GM18520 (cell line): ENCODE results near the gene ST6GALNAC6.

ENCODE experiments used
- ATAC-seq: cut with Tn5 transposase; IDR thresholded peaks from one replicate; pipeline ENCODE4 v1.9.1; 2021; ENCODE audit not compliant: unreplicated experiment

ST6GALNAC6 gene, protein sequence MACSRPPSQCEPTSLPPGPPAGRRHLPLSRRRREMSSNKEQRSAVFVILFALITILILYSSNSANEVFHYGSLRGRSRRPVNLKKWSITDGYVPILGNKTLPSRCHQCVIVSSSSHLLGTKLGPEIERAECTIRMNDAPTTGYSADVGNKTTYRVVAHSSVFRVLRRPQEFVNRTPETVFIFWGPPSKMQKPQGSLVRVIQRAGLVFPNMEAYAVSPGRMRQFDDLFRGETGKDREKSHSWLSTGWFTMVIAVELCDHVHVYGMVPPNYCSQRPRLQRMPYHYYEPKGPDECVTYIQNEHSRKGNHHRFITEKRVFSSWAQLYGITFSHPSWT

GRCh38 chr9:127899128-127899943, at the start of gene ST6GALNAC6:
Gene ST6GALNAC6 (minus strand): TSS chr9:127899603. CDS start chr9:127897981, 1,622 bp downstream.
- ATAC-seq: peak; percentile 69

DNA sequence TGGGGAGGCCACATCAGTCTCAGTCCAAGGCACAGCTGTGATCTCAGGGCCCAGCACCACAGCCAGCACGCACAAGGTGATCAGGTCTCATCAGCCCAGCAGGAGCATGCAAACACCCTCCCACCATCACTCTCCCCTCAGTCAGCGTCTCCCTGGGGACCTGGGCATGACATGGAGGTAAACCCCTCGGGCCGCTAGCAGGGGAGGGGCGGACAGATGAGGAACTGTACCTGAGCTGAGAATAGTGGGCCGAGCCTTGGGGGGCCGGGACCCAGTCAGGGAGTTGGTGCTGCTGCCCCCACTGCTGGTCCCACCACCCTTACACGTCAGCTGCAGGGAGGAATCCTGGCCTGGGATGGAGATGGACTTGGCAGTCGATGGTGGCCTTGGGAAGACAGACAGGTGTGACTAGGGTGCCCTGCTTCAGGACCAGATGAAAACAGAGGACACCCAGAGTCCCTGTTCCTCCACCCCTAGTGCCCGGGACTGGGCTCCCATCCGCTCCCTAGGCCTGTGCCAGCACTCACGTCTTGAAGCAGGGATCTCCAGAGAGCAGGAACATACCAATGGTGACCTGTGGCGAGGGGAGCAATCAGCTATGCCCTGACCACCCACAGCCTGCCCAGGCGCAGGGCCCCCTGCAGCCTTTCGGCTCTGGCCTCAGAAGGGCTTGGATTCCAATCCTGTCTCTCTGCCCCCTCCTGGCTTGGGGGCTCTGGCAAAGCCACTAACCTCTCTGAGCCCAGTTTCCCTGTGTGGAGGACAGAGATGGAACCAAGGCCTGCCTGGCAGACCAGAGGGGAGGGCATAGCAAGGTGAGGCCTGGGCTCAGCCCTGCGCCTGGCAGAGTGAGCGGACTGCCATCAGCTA, 48.7 kb upstream of the ST6GALNAC6 start:
- ATAC-seq: no peak

DNA sequence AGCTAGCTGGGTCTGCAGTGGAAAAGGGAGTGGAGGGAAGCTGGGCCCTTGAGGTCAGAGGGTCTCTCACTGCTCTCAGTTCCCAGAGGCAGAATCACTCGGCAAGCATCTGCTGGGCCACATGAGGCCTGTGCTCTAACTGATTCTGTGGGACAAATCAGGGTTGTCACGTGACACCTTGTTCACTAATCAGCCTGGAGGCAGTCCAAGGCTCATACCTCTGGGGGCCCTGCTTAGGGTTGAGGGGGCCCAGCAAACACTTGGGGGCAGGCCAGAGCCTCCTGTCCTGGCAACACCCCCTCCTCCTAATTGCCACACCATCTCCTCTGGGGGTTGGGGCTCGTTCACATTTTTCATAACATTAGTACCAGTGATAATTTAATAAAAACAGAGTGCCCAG, 47.3 kb upstream of the ST6GALNAC6 start:
- no peak for ATAC-seq

DNA sequence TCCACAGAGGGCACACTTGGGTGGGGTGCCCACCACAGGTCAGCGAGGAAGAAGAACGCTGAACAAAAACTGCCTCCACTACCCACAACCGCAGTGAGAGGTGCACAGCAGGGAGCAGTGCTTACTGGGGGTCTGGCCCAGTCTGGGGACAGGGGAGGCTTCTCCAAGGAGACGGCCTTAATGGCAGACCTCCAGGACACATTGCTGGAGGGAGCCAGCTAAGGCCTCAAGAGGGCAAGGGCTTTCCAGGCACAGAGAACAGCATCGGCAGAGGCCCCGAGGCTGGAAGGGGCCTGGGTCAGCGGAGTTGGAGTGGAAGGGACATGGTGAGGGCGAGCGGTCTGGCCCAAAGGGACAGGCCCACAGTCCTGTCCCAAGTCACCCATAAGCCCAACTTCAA, 46.5 kb upstream of the ST6GALNAC6 start:
- ATAC-seq: no peak

DNA sequence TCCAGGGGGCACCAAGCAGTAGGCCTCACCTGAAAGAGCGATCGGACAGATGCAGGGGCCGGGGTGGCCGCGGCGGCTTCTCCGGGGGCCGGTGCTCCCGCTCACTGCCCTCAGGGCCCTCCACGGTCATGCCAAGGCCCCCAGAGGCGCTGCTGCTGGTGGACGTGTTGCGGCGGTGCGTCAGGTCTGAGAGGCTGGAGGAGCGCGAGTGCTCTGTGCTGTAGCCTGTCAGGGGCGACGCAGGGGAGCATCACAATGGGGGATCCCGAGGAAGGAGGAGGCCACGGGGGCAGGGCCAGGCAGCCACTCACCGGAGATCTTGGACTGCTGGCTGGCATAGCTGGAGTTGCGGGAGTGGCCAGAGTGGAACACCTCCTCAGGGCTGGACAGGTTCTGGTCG, 45.9 kb upstream of the ST6GALNAC6 start:
- no peak for ATAC-seq

DNA sequence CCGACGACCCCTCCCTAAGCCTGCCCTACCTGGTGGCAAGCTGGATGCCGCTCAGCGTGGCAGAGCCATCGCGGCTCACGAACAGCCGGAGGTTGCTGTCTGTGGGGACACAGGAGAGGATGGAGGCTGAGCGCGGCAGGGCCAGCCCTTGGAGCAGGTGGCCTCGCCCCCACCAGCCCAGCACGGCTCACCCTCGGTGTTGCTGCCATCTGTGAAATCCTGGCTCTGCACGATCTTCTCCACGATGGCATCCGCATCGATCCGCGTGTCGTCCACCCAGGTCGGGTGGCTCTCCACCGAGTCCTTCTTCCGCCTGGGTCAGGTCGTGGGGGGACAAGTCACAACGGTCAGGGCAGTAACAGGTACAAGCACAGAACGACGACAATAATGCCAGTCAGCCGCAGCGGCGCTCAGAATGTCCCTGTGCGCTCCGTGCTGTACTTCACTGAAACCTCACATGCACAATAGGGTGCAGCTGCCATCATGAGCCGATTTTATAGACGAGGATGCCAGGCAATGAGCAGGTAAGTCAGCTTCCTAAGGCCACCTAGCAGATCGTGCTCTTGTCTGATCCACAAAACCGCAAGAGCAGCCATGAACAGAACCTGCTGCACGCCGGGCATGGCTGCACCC, 45.3 kb upstream of the ST6GALNAC6 start:
- no peak for ATAC-seq

DNA sequence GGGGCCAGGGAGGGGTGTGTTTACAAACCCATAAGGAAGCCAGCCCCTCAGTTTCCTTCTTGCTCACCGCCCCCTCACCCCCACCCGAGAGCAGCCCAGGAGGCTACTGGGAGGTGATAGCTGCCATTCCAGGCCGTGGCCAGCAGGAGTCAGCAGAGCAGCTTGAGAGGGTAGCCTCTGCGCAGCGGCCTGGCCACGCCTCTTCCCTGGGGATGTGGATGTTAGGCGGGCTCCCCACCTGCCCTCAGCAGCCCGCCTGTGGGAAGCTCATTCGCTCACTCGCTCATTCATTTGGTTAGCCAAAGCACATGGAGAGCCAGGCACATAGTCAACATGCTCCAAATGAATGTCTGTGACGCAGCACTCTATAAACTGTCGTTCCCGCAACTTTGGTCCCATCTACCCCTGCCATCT, 44.3 kb upstream of the ST6GALNAC6 start:
- no peak for ATAC-seq

DNA sequence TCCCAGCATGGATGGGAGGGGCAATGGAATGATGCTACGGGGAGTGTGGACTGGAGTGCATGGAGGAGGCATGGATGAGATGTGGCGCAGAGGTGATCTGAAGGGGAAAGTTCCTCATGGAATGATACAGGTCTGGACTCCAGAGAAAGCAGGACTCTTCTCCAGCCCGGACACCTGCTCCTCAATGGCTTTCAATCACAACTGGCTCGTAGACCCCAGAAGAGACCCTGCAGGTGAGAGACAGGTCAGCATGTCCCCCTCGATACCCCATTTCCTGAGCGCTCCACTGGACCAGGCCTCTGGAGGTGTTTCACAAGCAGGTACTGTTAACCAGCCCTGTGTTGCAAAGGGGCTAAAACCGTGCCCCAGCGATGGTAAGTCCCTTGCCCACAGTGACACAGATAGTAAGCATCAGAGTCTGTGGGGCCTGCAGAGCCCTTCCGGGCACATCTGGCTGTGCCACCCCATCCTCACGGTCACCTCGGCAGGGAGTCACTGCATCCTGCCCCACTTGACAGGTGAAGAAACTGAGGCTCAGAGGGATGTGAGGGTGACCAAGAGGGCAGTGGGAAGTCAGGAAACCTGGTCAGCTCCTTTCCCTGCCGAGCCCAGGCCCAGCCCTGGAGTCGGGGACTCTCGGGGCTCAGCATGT, 43.7 kb upstream of the ST6GALNAC6 start:
- no peak for ATAC-seq

- no peak for ATAC-seq
These were observed 43.0 kb upstream of the ST6GALNAC6 start for GRCh38 chr9:127942216-127943010.

GRCh38 chr9:127941961-127942215, 42.5 kb upstream of the ST6GALNAC6 start:
- ATAC-seq: no peak

DNA sequence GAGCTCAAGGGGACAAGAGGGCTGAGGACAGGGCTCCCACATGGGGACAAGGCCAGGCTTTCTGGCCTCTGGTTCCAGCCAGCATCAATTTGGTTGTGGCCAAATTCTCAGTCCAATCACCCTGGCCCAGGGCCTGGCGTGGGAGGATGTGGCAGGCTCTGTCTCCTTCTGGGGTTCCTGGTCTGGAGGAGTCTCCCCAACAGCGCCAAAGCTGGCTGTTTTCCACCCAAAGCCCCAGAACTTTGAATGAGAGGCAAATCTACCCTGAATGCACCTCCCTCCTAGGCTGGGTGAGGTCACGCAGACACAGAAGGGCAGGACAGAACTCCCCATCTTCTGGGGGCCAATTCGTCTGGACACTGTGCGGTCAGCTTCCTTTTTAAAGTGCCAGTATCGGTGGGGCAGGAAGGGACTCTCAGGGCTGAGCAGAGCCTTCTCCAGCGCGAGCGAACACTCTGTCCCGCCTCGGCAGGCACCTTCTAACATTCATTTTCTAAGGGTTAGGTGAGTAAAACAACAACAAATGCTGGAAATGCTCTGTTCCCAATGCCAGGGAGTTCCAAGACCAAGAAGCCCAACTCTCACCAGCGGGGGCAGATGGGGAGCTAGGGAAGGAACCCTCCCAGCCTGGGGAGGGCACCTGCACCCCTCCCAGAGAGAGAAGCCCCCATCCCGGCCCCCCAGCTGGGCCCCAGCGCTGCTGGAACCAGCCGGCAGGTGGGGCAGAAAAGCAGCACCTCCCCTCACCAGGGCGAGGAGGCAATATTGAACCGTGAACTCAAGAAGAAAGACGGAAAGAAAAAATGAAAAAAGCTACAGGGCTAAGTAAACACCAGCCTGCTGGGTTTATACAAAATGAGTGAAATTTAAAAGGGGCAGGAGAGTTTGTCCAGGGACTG, 41.9 kb upstream of the ST6GALNAC6 start:
- no peak for ATAC-seq

DNA sequence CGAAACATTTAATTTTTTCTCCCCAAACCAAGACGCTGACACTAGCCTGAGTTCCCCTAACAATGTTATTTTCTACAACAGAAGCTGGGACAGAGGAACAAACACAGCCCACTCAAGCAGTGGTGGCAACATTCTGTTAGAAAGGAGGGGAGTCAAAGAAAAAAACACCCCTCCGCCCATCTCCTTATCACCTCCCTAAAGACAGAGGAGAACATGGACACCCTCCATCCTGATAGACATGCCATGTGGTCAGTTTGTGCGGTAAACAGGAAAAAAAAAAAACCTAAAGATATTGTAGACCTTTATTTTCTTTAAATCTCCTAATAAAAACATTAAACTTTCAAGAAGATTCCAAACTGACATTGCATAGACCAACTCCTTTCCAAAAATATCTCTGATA, 41.2 kb upstream of the ST6GALNAC6 start:
- no peak for ATAC-seq

GRCh38 chr9:127938298-127938690, 38.9 kb upstream of the ST6GALNAC6 start:
- no peak for ATAC-seq

GRCh38 chr9:127937388-127938297, 38.2 kb upstream of the ST6GALNAC6 start, which contains the start of gene DPM2:
Gene DPM2 (minus strand): TSS chr9:127937854. CDS start chr9:127937820, 34 bp downstream.
- ATAC-seq: peak; percentile 82

- ATAC-seq: no peak
These were observed 37.6 kb upstream of the ST6GALNAC6 start for GRCh38 chr9:127937056-127937387.

DNA sequence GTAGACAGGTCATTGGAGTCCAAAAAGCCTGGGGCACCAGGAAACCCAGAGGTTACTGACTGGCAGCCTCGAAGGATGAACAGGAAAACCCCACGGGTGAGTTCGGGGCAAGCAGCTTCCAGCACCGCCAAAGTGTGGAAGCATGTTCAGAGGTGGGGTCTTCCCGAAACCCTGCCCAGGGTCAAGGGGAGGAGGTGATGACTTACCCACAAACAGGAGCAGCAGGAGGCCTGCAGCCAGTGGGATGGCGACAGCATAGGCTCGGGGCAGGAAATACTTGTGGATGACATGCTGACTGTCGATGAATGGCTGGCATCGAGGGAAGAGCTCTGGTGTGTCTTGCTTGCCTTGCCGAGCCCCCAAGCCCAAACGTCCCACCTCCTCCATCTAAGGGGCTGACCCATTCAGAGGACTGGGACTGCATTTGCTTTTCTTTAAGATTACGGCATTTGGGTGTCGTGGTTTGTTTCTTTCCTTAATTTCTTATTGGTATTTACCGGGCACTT, 37.0 kb upstream of the ST6GALNAC6 start:
- ATAC-seq: no peak

DNA sequence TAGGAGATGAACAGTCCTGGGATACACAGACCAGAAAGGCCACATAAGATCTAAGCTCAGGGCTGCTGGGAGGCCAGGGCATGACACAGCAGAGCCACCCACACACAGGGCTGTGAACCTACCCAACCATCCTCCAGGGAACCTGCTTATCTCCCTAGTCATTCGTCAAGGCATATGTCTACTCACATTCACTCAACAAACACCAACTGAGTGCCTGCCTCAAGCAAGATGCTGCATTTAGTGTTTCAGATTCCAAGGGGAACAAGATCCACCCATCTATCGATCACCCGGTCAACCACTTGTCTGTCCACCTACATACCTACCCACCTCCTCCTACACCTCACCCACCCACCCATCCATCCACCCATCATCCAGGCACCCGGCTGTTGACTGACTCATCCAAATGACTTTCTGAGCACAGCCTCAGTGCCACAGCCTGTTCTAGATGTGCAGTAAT, 36.4 kb upstream of the ST6GALNAC6 start:
- no peak for ATAC-seq
